HepG2 (cell line): ENCODE measurements around the gene GNG7. TPM values are rescaled to one million over a fixed set of nuclear protein-coding genes. Genes with fewer than 3 reads are reported as not detected.
A peak's percentile ranks its signal among the peaks of the same experiment; 100 is the strongest.

ENCODE experiments used
- CHD4 ChIP-seq: fragments of 200-600 bp; sonication (generic); IDR thresholded peaks from 2 replicates; pipeline ENCODE4 v1.7.0; 2017; ENCODE audit warnings: mild to moderate bottlenecking, low read length, borderline replicate concordance
- DMTF1 ChIP-seq: sonication (generic); formaldehyde crosslinking; IDR thresholded peaks from 2 replicates; pipeline ENCODE4 v1.4.0; 2020; ENCODE audit warnings: mild to moderate bottlenecking, missing genetic modification reagents
- GMEB2 ChIP-seq: IDR thresholded peaks from 2 replicates; pipeline ENCODE4 v1.6.1; 2016; ENCODE audit warnings: missing biosample characterization, missing genetic modification reagents, low read depth
- HNRNPH1 ChIP-seq: fragments of 200-400 bp; formaldehyde crosslinking; optimal IDR thresholded peaks from 2 replicates; pipeline ENCODE3; 2017; ENCODE audit warnings: mild to moderate bottlenecking, low read depth, low read length
- HOXA9 ChIP-seq: sonication (generic); formaldehyde crosslinking; IDR thresholded peaks from 2 replicates; pipeline ENCODE4 v1.8.1; 2022; ENCODE audit warnings: missing genetic modification reagents, mild to moderate bottlenecking, moderate library complexity, borderline replicate concordance
- KAT2B ChIP-seq: fragments of 150-350 bp; IDR thresholded peaks from 2 replicates; pipeline ENCODE4 v1.6.1; 2014; ENCODE audit warnings: low read depth, low read length, borderline replicate concordance
- MBD4 ChIP-seq: IDR thresholded peaks from 2 replicates; pipeline ENCODE4 v1.6.1; 2012; ENCODE audit warnings: low read length, inconsistent platforms, borderline replicate concordance
- MTF2 ChIP-seq: sonication (generic); formaldehyde crosslinking; IDR thresholded peaks from 2 replicates; pipeline ENCODE4 v1.5.0; 2020; ENCODE audit warnings: missing genetic modification reagents, borderline replicate concordance
- MXD3 ChIP-seq: IDR thresholded peaks from 2 replicates; pipeline ENCODE4 v1.6.1; 2016; ENCODE audit warnings: mild to moderate bottlenecking, missing biosample characterization, missing genetic modification reagents
- NKX3-1 ChIP-seq: sonication (generic); formaldehyde crosslinking; IDR thresholded peaks from 2 replicates; pipeline ENCODE4 v1.5.0; 2020; ENCODE audit warnings: missing genetic modification reagents
- PAF1 ChIP-seq: IDR thresholded peaks from 2 replicates; pipeline ENCODE4 v1.6.1; 2016; ENCODE audit warnings: missing genetic modification reagents, missing compliant biosample characterization
- PITX1 ChIP-seq: sonication (generic); formaldehyde crosslinking; IDR thresholded peaks from 2 replicates; pipeline ENCODE4 v1.5.1; 2020; ENCODE audit warnings: mild to moderate bottlenecking, missing genetic modification reagents
- RFX1 ChIP-seq: fragments of 450-650 bp; IDR thresholded peaks from 2 replicates; pipeline ENCODE4 v1.6.1; 2017
- RNF2 ChIP-seq: fragments of 450-650 bp; conservative IDR thresholded peaks from 2 replicates; pipeline ENCODE4 v1.6.1; 2016; ENCODE audit warnings: low read depth
- SAP130 ChIP-seq: IDR thresholded peaks from 2 replicates; pipeline ENCODE4 v1.6.1; 2016; ENCODE audit warnings: low read depth
- SP140L ChIP-seq: sonication (generic); formaldehyde crosslinking; IDR thresholded peaks from 2 replicates; pipeline ENCODE4 v1.4.0; 2020; ENCODE audit warnings: missing genetic modification reagents, borderline replicate concordance
- ZFP90 ChIP-seq: sonication (generic); formaldehyde crosslinking; IDR thresholded peaks from 2 replicates; pipeline ENCODE4 v1.8.0; 2022; ENCODE audit warnings: missing genetic modification reagents, mild to moderate bottlenecking, inconsistent platforms, borderline replicate concordance
- ZNF30 ChIP-seq: sonication (generic); formaldehyde crosslinking; IDR thresholded peaks from 2 replicates; pipeline ENCODE4 v1.5.0; 2020; ENCODE audit warnings: mild to moderate bottlenecking, missing genetic modification reagents
- ZNF468 ChIP-seq: sonication (generic); formaldehyde crosslinking; IDR thresholded peaks from 2 replicates; pipeline ENCODE4 v1.8.0; 2022; ENCODE audit warnings: mild to moderate bottlenecking, moderate library complexity, missing genetic modification reagents
- ZNF549 ChIP-seq: sonication (generic); formaldehyde crosslinking; IDR thresholded peaks from 2 replicates; pipeline ENCODE4 v1.5.0; 2020; ENCODE audit warnings: missing genetic modification reagents
- ZNF639 ChIP-seq: conservative IDR thresholded peaks from 2 replicates; pipeline ENCODE4 v1.6.1; 2018; ENCODE audit warnings: missing genetic modification reagents
- ZNF678 ChIP-seq: sonication (generic); formaldehyde crosslinking; IDR thresholded peaks from 2 replicates; pipeline ENCODE4 v1.4.0; 2020; ENCODE audit warnings: mild to moderate bottlenecking, missing genetic modification reagents
- ZXDC ChIP-seq: sonication (generic); formaldehyde crosslinking; IDR thresholded peaks from 2 replicates; pipeline ENCODE4 v1.5.0; 2020; ENCODE audit warnings: mild to moderate bottlenecking, missing genetic modification reagents
- polyA plus RNA-seq, 8 experiments: library from polyadenylated mRNA; depleted of rRNA in 3 of 8; stranded (reverse) in 7 of 8; unstranded in 1 of 8; fragments of >200 nt; fragmentation: Illumina TruSeq in 4 of 8; extraction: Trizol in 4 of 8; gene quantifications; 2 replicates each; pipeline versions ENCODE4 v1.2.1 to v1.2.3, GENCODE V29; 2011 to 2016; ENCODE audit warnings: low read depth in 4 of 8, missing spikeins in 1 of 8, mixed read lengths in 1 of 8; ENCODE audit not compliant: insufficient read depth in 1 of 8
- total RNA-seq, 5 experiments: library from RNA; depleted of rRNA; stranded (reverse); fragments of >200 nt; fragmentation: Illumina TruSeq; extraction: Trizol; gene quantifications; 2 replicates each; pipeline ENCODE4 v1.2.3, GENCODE V29; 2016; ENCODE audit warnings: low read depth in 1 of 5

The GNG7 gene
- total and polyA plus RNA-seq, 2 of the 13 experiments (the other 11 are each of a cell fraction or from before 2014, with no cell fraction given) = 1.4 to 3.3 TPM

GRCh38 chr19:2555422-2556220 lies 146.9 kb downstream of the GNG7 start (continued):
- TF ChIP-seq ZNF639 (CRISPR knock-in tag) (no peak), RNF2 (no peak), DMTF1 (CRISPR knock-in tag) (no peak), MTF2 (CRISPR knock-in tag) (no peak), SP140L (CRISPR knock-in tag) (no peak), HNRNPH1 (no peak), KAT2B (no peak), GMEB2 (no peak), SAP130 (CRISPR knock-in tag) (no peak), NKX3-1 (CRISPR knock-in tag) (no peak), ZFP90 (CRISPR knock-in tag) (no peak), RFX1 (no peak), ZNF678 (CRISPR knock-in tag) (no peak), MBD4 (no peak), CHD4 (no peak), ZNF549 (CRISPR knock-in tag) (no peak), MXD3 (CRISPR knock-in tag) (0 out of 2 replicates have a peak, but pooled peaks have one; percentile 19), PAF1 (CRISPR knock-in tag) (no peak), ZXDC (CRISPR knock-in tag) (no peak), ZNF468 (CRISPR knock-in tag) (no peak), HOXA9 (CRISPR knock-in tag) (no peak), PITX1 (CRISPR knock-in tag) (no peak; the same call in 1 of the 2 replicates), ZNF30 (CRISPR knock-in tag) (no peak)
